Mesendoderm (in vitro differentiated cells): ENCODE measurements around the gene ZNF771.
A peak's percentile ranks its signal among the peaks of the same experiment; 100 is the strongest.

Experiments
- DNase-seq: peaks from one replicate; pipeline ENCODE4 v3.0.0; 2013
- H2AK5ac ChIP-seq: 2 replicates; pipeline ENCODE4 v1.6.1; 2013; ENCODE audit warnings: low read length, inconsistent platforms
- H2BK120ac ChIP-seq: 2 replicates; pipeline ENCODE4 v1.6.1; 2013; ENCODE audit warnings: low read depth, mild to moderate bottlenecking, low read length, moderate library complexity, mixed read lengths
- H2BK15ac ChIP-seq: replicated peaks from 2 replicates; pipeline ENCODE4 v1.6.1; 2013; ENCODE audit warnings: low read depth, mild to moderate bottlenecking, moderate library complexity
- H2BK5ac ChIP-seq: 2 replicates; pipeline ENCODE4 v1.6.1; 2013; ENCODE audit warnings: low read length, inconsistent platforms
- H3K18ac ChIP-seq: 2 replicates; pipeline ENCODE4 v1.6.1; 2013; ENCODE audit warnings: mild to moderate bottlenecking, low read length, mixed read lengths
- H3K23ac ChIP-seq: one replicate; pipeline ENCODE4 v1.6.1; 2013; ENCODE audit warnings: low read length
- H3K27ac ChIP-seq: 2 replicates; pipeline ENCODE4 v1.5.1; 2013; ENCODE audit warnings: low read depth, mild to moderate bottlenecking, inconsistent platforms, low read length, moderate library complexity
- H3K27me3 ChIP-seq: 2 replicates; pipeline ENCODE4 v1.6.1; 2013; ENCODE audit warnings: low read length, control low read depth, mild to moderate bottlenecking, inconsistent platforms; ENCODE audit not compliant: insufficient read depth, poor library complexity
- H3K36me3 ChIP-seq: 2 replicates; pipeline ENCODE4 v1.6.1; 2013; ENCODE audit warnings: low read length, inconsistent platforms; ENCODE audit not compliant: control insufficient read depth, insufficient read depth
- H3K4ac ChIP-seq: one replicate; pipeline ENCODE4 v1.6.1; 2013; ENCODE audit warnings: low read depth, mild to moderate bottlenecking, low read length, moderate library complexity
- H3K4me1 ChIP-seq: 2 replicates; pipeline ENCODE4 v1.6.1; 2013; ENCODE audit warnings: low read depth, low read length, inconsistent platforms; ENCODE audit not compliant: control insufficient read depth
- H3K4me2 ChIP-seq: 2 replicates; pipeline ENCODE4 v1.6.1; 2013; ENCODE audit warnings: low read length
- H3K4me3 ChIP-seq: 2 replicates; pipeline ENCODE4 v1.5.1; 2013; ENCODE audit warnings: mild to moderate bottlenecking, low read length
- H3K56ac ChIP-seq: one replicate; pipeline ENCODE4 v1.6.1; 2013; ENCODE audit warnings: low read length
- H3K79me1 ChIP-seq: 2 replicates; pipeline ENCODE4 v1.6.1; 2013; ENCODE audit warnings: low read length, inconsistent platforms
- H3K79me2 ChIP-seq: 2 replicates; pipeline ENCODE4 v1.6.1; 2013; ENCODE audit warnings: mild to moderate bottlenecking, low read length; ENCODE audit not compliant: control insufficient read depth, insufficient read depth
- H3K9ac ChIP-seq: 2 replicates; pipeline ENCODE4 v1.6.1; 2013; ENCODE audit warnings: low read length, inconsistent platforms
- H4K5ac ChIP-seq: one replicate; pipeline ENCODE4 v1.6.1; 2013; ENCODE audit warnings: low read length
- H4K8ac ChIP-seq: one replicate; pipeline ENCODE4 v1.6.1; 2013; ENCODE audit warnings: low read depth, mild to moderate bottlenecking, control low read depth, low read length, moderate library complexity
- WGBS: extraction: QIAGEN DNeasy Blood & Tissue Kit; methylation state at CpG from one replicate; pipeline ENCODE4 v1.1.7; 2013; ENCODE audit warnings: low lambda C conversion rate, missing lambda C conversion rate; ENCODE audit not compliant: insufficient coverage; ENCODE audit errors: extremely low coverage; 5-methylcytosine and 5-hydroxymethylcytosine counted together

ZNF771 gene

DNA sequence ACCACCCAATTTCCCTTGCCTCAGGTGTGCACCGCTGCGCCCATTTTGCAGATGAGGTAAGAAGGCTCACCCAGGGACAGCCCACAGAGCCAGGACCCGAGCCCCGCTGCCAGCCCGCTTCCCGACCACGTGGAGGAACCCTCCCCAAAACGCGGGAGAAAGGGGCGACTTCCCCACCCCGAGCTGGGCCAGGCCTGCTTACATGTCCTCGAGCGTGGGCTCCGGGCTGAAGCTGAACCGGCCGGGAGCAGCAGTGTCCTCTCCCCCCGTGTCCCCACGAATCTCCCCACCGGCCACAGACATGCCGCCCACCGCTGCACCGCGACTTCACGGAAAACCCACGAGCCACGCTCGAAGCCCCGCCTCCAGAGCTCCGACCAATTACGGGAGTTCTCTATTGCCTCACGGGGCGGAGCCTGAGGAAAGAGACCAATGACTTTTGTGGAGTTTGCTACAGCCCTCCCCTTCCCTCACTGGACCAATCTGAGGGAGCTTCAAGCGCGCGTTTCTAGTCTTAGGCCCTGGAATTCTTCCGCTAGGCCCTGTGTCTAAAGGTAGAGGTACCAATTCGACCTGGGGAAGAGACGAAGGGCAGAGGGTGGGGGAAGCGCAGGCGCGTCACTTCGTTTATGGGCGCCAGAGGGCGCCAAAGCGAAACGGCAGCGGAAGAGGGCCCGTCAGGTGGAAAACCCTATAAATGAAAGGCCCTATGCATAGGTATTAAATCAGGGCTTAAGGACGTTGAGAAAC is 22.4 kb downstream of the ZNF771 start, which contains the start of gene DCTPP1:
DCTPP1 (minus strand) TSS at position 353 of the 750 bp plus-strand sequence; CDS start at position 303, 50 bp downstream.
- WGBS, result no CpG with 5 or more reads among the region's 49 CpGs

DNA sequence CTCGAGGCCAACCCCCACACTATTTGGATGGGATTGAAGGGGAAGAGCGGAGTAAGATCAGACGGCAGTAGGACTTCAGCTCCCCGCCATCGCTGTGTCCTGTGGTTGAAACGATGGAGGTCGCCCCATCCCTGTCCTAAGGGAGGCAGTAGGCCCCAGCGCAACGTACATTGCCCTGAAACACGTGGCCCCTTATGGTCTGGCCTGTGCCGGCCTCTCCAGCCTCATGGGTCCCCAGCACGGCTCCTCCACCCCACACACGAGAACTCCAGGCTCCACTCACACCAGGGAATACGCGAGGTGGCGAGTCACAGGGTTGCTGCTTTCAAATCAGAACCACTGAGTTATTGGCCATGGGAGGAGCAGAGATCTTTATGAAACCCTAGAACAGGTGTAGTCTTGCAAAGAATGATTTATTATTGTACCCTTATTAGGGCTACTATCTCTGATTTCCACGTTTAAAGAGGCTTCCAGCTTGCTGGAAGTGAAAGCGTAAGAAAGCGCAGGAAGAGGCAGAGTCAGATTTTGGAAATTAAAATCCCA is 23.1 kb downstream of the ZNF771 start:
- Histone ChIP-seq H3K79me1 (peaks cover 7% of the 10 kb centered on the region), H3K4ac (no peak overlapping the region), H4K5ac (no peak overlapping the region), H2BK120ac (no peak overlapping the region), H3K23ac (no peak overlapping the region), H3K27me3 (no peaks in the 10 kb centered on the region), H4K8ac (no peak overlapping the region), H3K4me3 (no peak overlapping the region), H2BK5ac (no peak overlapping the region), H3K56ac (peak overlapping the region; percentile 80), H3K4me2 (peak overlapping the region; percentile 15), H3K9ac (peak overlapping the region; percentile 33), H3K4me1 (peaks cover 2% of the 10 kb centered on the region), H3K27ac (no peak overlapping the region), H3K18ac (no peak overlapping the region), H2BK15ac (no peak overlapping the region), H3K36me3 (no peaks in the 10 kb centered on the region), H3K79me2 (peaks cover 4% of the 10 kb centered on the region), H2AK5ac (no peak overlapping the region)
- DNase-seq, result no peak
- WGBS, result no CpG with 5 or more reads among the region's 19 CpGs

More for the DNA sequence above, 22.4 kb downstream of the ZNF771 start, which contains the start of gene DCTPP1:
- Histone ChIP-seq H3K23ac (no peak within 1 kb of the TSS), H3K79me2 (peaks cover 4% of the 10 kb centered on the region), H3K27me3 (no peaks in the 10 kb centered on the region), H2AK5ac (no peak within 1 kb of the TSS), H3K4ac (no peak within 1 kb of the TSS), H3K4me1 (peaks cover 2% of the 10 kb centered on the region), H3K27ac (no peak within 1 kb of the TSS), H3K18ac (no peak within 1 kb of the TSS), H3K4me2 (peak within 1 kb of the TSS; percentile 47), H3K79me1 (peaks cover 7% of the 10 kb centered on the region), H4K8ac (no peak within 1 kb of the TSS), H3K56ac (peak within 1 kb of the TSS; percentile 84), H3K36me3 (no peaks in the 10 kb centered on the region), H2BK5ac (no peak within 1 kb of the TSS), H3K4me3 (peak within 1 kb of the TSS; percentile 72), H2BK120ac (no peak within 1 kb of the TSS), H3K9ac (peak within 1 kb of the TSS; percentile 75), H2BK15ac (no peak within 1 kb of the TSS), H4K5ac (no peak within 1 kb of the TSS)
- DNase-seq, result peak; percentile 100

DNA sequence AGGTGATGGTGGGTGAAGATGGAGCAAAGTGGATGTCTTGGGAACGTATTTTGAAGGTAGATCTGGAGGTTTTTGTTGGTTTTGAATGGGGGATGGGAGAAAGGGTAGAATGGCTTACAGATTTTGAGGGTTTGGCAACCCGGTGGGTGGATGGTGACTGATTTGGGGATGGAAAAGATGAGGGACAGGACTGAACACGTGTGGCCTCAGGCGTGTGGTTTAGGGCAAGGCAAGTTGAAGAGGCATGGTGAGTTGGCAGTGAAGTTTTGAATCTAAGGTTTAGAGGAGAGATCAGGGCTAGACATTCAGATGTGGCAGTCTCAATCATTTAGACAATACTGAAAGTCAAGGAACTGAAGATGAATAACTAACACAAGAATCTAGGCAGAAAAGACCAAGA is 27.4 kb downstream of the ZNF771 start:
- H4K5ac ChIP-seq, result no peak overlapping the region

DNA sequence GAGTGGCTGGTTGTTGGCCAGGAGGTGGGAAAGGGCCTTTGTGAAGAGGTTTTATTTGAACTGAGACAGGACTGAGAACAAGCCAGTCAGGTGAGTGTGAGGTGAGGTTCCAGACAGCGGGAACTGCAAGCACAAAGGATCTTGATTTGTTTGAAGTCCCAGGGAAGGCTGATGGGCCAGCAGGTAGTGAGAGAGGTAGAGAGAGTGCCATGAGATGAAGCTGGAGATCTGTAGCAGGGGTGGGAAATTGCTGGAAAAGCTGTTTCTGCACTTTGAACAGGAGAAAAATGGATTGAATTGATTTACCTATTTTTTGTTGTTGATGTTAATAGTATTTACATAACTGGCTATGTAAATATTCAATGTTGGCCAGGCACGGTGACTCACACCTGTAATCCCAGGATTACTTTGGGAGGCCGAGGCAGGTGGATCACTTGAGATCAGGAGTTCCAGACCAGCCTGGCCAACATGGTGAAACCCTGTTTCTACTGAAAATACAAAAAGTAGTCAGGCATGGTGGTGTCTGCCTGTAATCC is 30.2 kb downstream of the ZNF771 start:
- Histone ChIP-seq H3K79me2 (no peaks in the 10 kb centered on the region), H3K4ac (no peak overlapping the region), H3K4me2 (no peak overlapping the region), H2AK5ac (no peak overlapping the region), H3K4me3 (no peak overlapping the region), H4K8ac (no peak overlapping the region), H3K27ac (no peak overlapping the region), H2BK5ac (no peak overlapping the region), H3K56ac (no peak overlapping the region), H3K36me3 (no peaks in the 10 kb centered on the region), H3K9ac (no peak overlapping the region), H3K4me1 (no peaks in the 10 kb centered on the region), H2BK15ac (no peak overlapping the region), H3K23ac (no peak overlapping the region), H3K79me1 (no peaks in the 10 kb centered on the region), H2BK120ac (no peak overlapping the region), H3K18ac (no peak overlapping the region), H3K27me3 (no peaks in the 10 kb centered on the region), H4K5ac (no peak overlapping the region)
- no CpG with 5 or more reads among the region's 3 CpGs for WGBS
- DNase-seq, result no peak

More for the DNA sequence above, 27.4 kb downstream of the ZNF771 start:
- Histone ChIP-seq H3K36me3 (no peaks in the 10 kb centered on the region), H3K4me1 (peaks cover 2% of the 10 kb centered on the region), H2BK120ac (no peak overlapping the region), H4K8ac (no peak overlapping the region), H3K4ac (no peak overlapping the region), H2BK5ac (no peak overlapping the region), H3K4me2 (no peak overlapping the region), H3K9ac (no peak overlapping the region), H3K27me3 (no peaks in the 10 kb centered on the region), H3K27ac (no peak overlapping the region), H3K23ac (no peak overlapping the region), H2AK5ac (no peak overlapping the region), H3K18ac (no peak overlapping the region), H3K4me3 (no peak overlapping the region), H3K79me1 (no peaks in the 10 kb centered on the region), H2BK15ac (no peak overlapping the region), H3K56ac (no peak overlapping the region), H3K79me2 (no peaks in the 10 kb centered on the region)
- DNase-seq, result no peak
- no CpG with 5 or more reads among the region's 4 CpGs for WGBS

DNA sequence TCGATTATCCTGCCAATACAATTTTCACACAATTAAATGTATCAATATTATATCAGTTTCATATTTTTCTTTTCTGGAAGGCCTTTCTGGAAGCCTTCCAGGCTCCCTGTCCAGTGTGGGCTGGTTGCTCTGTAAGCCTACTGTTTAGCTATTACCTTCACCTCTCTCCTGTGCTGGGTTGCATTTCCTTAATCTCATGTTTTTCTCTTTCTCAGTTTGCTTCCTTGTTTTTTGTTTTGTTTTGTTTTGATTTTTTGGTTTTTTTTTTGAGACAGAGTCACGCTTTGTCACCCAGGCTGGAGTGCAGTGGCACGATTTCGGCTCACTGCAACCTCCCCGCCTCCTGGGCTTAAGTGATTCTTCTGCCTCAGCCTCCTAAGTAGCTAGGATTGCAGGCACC is 31.4 kb downstream of the ZNF771 start:
- WGBS, result no CpG with 5 or more reads among the region's 5 CpGs
- DNase-seq, result no peak
- Histone ChIP-seq H3K79me1 (no peaks in the 10 kb centered on the region), H3K56ac (no peak overlapping the region), H3K18ac (no peak overlapping the region), H3K79me2 (no peaks in the 10 kb centered on the region), H4K8ac (no peak overlapping the region), H3K27me3 (no peaks in the 10 kb centered on the region), H3K4me2 (no peak overlapping the region), H2BK5ac (no peak overlapping the region), H2BK120ac (no peak overlapping the region), H4K5ac (no peak overlapping the region), H2BK15ac (no peak overlapping the region), H2AK5ac (no peak overlapping the region), H3K4me1 (no peaks in the 10 kb centered on the region), H3K4ac (no peak overlapping the region), H3K36me3 (no peaks in the 10 kb centered on the region), H3K4me3 (no peak overlapping the region), H3K27ac (no peak overlapping the region), H3K9ac (no peak overlapping the region), H3K23ac (no peak overlapping the region)
